HG02763 (cell line): ENCODE data around the gene LIMS1.
"Not testable (repeated sequence)": the region's sequence is repeated elsewhere in the genome, so short reads cannot be mapped to it uniquely, and the experiment has no call there.

Source experiments
- ATAC-seq: cut with Tn5 transposase; IDR thresholded peaks from one replicate; pipeline ENCODE4 v1.9.1; 2021; ENCODE audit warnings: mild to moderate bottlenecking, moderate library complexity; ENCODE audit not compliant: unreplicated experiment

Gene LIMS1

GRCh38 chr2:108548208-108549003 is 14.1 kb downstream of the LIMS1 start:
- no peak for ATAC-seq

- no peak for ATAC-seq
Observed at GRCh38 chr2:108552566-108552965, 18.3 kb downstream of the LIMS1 start.

- ATAC-seq, result no peak
Observed at GRCh38 chr2:108553209-108553919, 19.1 kb downstream of the LIMS1 start.

- no peak for ATAC-seq
Observed at GRCh38 chr2:108554528-108554927, 20.3 kb downstream of the LIMS1 start.

- no peak for ATAC-seq
Observed at GRCh38 chr2:108555572-108555971, 21.3 kb downstream of the LIMS1 start.

- not testable (repeated sequence) for ATAC-seq
Observed at GRCh38 chr2:108556581-108556980, 22.3 kb downstream of the LIMS1 start.

GRCh38 chr2:108560241-108560811 is 26.1 kb downstream of the LIMS1 start:
- no peak for ATAC-seq

GRCh38 chr2:108560895-108561530 is 26.7 kb downstream of the LIMS1 start:
- ATAC-seq, result no peak

- no peak for ATAC-seq
Observed at GRCh38 chr2:108562274-108562673, 28.0 kb downstream of the LIMS1 start.

GRCh38 chr2:108564510-108564909 is 30.2 kb downstream of the LIMS1 start:
- no peak for ATAC-seq

GRCh38 chr2:108565778-108566375 is 31.6 kb downstream of the LIMS1 start:
- ATAC-seq, result peak; percentile 70

GRCh38 chr2:108570416-108570815 is 36.1 kb downstream of the LIMS1 start:
- no peak for ATAC-seq

GRCh38 chr2:108571286-108571685 is 37.0 kb downstream of the LIMS1 start:
- ATAC-seq, result no peak

GRCh38 chr2:108573061-108573460 is 38.8 kb downstream of the LIMS1 start:
- ATAC-seq, result no peak

GRCh38 chr2:108574332-108574731 is 40.1 kb downstream of the LIMS1 start:
- no peak for ATAC-seq

- ATAC-seq, result peak; percentile 90
Observed at GRCh38 chr2:108575132-108575966, 41.1 kb downstream of the LIMS1 start.

GRCh38 chr2:108577099-108577498 is 42.8 kb downstream of the LIMS1 start:
- ATAC-seq, result no peak

GRCh38 chr2:108579623-108580022 is 45.4 kb downstream of the LIMS1 start:
- no peak for ATAC-seq

GRCh38 chr2:108580050-108580449 is 45.8 kb downstream of the LIMS1 start:
- no peak for ATAC-seq

GRCh38 chr2:108583903-108584520 is 49.7 kb downstream of the LIMS1 start:
- peak; percentile 70 for ATAC-seq
